Measurements from ENCODE around the gene OLFML1.

The OLFML1 gene

DNA sequence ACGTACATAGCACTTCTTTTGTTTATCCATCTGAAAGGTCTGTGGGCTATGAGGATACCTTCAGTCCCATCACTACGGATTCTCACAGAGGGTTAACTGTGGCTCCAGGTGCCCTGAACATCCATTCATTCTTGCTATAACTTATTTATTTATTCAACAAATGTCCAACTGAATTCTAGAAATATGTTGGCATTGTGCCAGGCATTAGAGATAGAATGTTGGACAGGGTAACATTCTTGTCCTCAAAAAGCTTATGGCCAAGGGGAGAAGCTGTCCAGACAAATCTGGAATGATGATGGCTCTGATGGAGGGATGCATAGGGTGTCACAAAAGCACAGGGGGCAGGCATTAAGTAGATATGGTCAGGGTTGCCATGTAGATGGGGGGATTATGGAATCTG is 8.4 kb downstream of the OLFML1 start:
- H3K27me3 Mint-ChIP-seq: no peaks in the 10 kb centered on the region
- no peak overlapping the region for H3K4me3 Mint-ChIP-seq
- H3K27ac Mint-ChIP-seq: no peak overlapping the region
- H3K9me3 Mint-ChIP-seq: no peaks in the 10 kb centered on the region
- no peaks in the 10 kb centered on the region for H3K36me3 Mint-ChIP-seq
- peaks cover 5% of the 10 kb centered on the region for H3K4me1 Mint-ChIP-seq

DNA sequence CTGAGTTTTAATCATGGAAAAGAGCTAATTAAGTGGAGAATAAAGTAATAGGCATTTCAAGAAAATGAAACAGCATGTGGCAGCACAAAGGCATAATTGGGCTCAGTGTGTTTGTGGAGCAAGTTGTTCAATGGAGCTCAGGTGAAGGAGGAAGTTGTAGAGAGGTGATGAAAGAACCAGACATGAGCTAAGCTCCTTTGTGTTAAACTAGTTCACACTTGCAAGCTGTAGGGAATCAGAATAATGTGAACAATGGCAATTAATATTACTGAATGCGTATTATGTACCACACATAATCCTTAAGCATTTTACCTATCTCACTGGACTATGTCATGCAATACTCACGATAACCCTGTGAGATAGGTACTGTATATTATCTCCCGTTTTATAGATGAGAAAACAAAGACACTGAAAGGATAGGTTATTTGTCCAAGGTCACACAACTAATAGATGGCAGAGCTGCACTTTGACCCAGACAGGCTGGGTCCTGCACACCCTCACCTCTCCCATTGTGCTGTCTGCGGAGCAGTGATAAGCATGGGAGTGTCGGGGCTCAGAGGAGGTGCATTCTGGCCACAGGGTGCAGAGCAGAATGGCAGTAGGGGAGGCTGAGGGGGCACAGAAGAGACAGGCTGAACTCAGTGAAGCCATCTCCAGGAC is 8.9 kb downstream of the OLFML1 start:
- Mint-ChIP-seq H3K4me1 (peaks cover 5% of the 10 kb centered on the region), H3K9me3 (no peaks in the 10 kb centered on the region), H3K36me3 (no peaks in the 10 kb centered on the region), H3K27ac (no peak overlapping the region), H3K4me3 (no peak overlapping the region), H3K27me3 (no peaks in the 10 kb centered on the region)

GRCh38 chr11:7495882-7496551 is 10.7 kb downstream of the OLFML1 start:
- no peaks in the 10 kb centered on the region for H3K27me3 Mint-ChIP-seq
- H3K4me1 Mint-ChIP-seq: peaks cover 5% of the 10 kb centered on the region
- peak overlapping the region; percentile 2 for H3K27ac Mint-ChIP-seq
- H3K4me3 Mint-ChIP-seq: no peak overlapping the region
- H3K36me3 Mint-ChIP-seq: no peaks in the 10 kb centered on the region
- H3K9me3 Mint-ChIP-seq: no peaks in the 10 kb centered on the region

DNA sequence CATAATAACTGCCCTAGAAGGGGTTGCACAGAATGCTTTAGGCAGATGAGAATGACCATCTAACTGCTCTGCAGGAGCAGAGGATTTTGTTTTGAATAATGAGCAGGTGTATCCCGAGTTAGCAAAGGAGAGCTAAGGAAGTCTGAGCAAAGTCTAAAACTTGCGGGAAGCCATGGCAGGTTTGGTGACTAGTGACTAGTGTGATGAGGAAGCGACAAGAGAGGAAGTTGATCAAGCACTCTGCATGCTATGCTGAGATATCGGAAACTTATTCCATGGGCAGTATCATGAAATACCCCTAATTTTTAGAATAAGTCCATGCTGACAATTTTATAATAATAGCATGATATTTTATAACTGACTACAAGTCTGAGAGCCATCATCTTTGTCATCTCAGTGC is 12.9 kb downstream of the OLFML1 start:
- Mint-ChIP-seq H3K4me1 (peaks cover 5% of the 10 kb centered on the region), H3K9me3 (no peaks in the 10 kb centered on the region), H3K27me3 (no peaks in the 10 kb centered on the region), H3K4me3 (no peak overlapping the region), H3K27ac (no peak overlapping the region), H3K36me3 (no peaks in the 10 kb centered on the region)

DNA sequence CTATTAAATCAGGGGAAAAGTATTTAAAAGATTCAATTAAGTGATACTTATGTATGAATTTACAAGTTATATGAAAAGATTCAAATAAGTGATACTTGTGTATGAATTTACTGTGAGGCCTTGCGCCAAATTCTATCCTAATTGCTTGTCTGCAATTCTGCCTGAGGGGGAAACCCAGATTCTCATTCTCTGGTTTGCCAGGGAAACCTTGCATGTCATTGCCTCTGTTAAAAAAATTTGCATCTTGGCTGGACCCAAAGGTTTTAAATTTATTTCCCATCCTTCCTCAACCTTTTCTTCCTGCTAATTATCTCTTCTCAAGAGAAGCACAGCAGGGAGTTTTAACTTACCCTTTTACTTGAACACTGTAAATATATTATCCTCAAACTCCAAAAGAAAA is 13.8 kb downstream of the OLFML1 start:
- peaks cover 5% of the 10 kb centered on the region for H3K4me1 Mint-ChIP-seq
- no peaks in the 10 kb centered on the region for H3K27me3 Mint-ChIP-seq
- no peak overlapping the region for H3K27ac Mint-ChIP-seq
- no peaks in the 10 kb centered on the region for H3K36me3 Mint-ChIP-seq
- H3K9me3 Mint-ChIP-seq: no peaks in the 10 kb centered on the region
- H3K4me3 Mint-ChIP-seq: no peak overlapping the region

DNA sequence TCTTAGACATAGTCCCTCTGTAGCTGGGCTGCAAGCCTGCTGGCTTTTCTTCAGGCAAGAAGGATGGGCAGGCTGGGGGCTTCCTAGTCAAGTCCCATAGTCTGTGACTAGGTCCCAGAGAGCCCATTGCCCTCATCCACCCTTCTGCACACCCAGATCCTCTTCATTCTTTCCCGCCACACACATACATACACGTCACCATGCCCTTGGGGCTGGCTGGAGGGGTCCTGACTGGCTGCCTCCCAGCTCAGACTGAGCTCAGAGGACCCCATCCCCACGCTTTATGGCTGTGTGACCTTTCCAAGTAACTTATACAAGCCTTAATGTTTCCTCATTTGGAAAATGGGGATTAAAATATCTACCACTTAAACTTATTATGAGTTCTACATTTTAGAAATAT is 14.9 kb downstream of the OLFML1 start:
- no peaks in the 10 kb centered on the region for H3K9me3 Mint-ChIP-seq
- H3K4me3 Mint-ChIP-seq: no peak overlapping the region
- H3K27ac Mint-ChIP-seq: no peak overlapping the region
- H3K27me3 Mint-ChIP-seq: no peaks in the 10 kb centered on the region
- H3K36me3 Mint-ChIP-seq: no peaks in the 10 kb centered on the region
- peaks cover 5% of the 10 kb centered on the region for H3K4me1 Mint-ChIP-seq

GRCh38 chr11:7501251-7501650 is 15.9 kb downstream of the OLFML1 start:
- no peak overlapping the region for H3K27ac Mint-ChIP-seq
- H3K9me3 Mint-ChIP-seq: no peaks in the 10 kb centered on the region
- peaks cover 3% of the 10 kb centered on the region for H3K4me1 Mint-ChIP-seq
- no peaks in the 10 kb centered on the region for H3K27me3 Mint-ChIP-seq
- H3K36me3 Mint-ChIP-seq: no peaks in the 10 kb centered on the region
- H3K4me3 Mint-ChIP-seq: no peak overlapping the region

GRCh38 chr11:7501894-7502293 is 16.6 kb downstream of the OLFML1 start:
- Mint-ChIP-seq H3K4me3 (no peak overlapping the region), H3K27me3 (no peaks in the 10 kb centered on the region)

GRCh38 chr11:7506243-7506642 is 20.9 kb downstream of the OLFML1 start:
- no peaks in the 10 kb centered on the region for H3K27me3 Mint-ChIP-seq
- no peak overlapping the region for H3K27ac Mint-ChIP-seq
- peaks cover 2% of the 10 kb centered on the region for H3K4me1 Mint-ChIP-seq
- H3K4me3 Mint-ChIP-seq: no peak overlapping the region
- H3K36me3 Mint-ChIP-seq: no peaks in the 10 kb centered on the region
- H3K9me3 Mint-ChIP-seq: no peaks in the 10 kb centered on the region

More at GRCh38 chr11:7501894-7502293, 16.6 kb downstream of the OLFML1 start:
- H3K36me3 Mint-ChIP-seq: no peaks in the 10 kb centered on the region
- no peaks in the 10 kb centered on the region for H3K9me3 Mint-ChIP-seq
- H3K4me1 Mint-ChIP-seq: no peaks in the 10 kb centered on the region
- H3K27ac Mint-ChIP-seq: no peak overlapping the region

- Mint-ChIP-seq H3K4me1 (peaks cover 20% of the 10 kb centered on the region), H3K9me3 (no peaks in the 10 kb centered on the region), H3K27ac (no peak overlapping the region), H3K27me3 (no peaks in the 10 kb centered on the region), H3K36me3 (no peaks in the 10 kb centered on the region), H3K4me3 (no peak overlapping the region)
These were observed 22.8 kb downstream of the OLFML1 start for GRCh38 chr11:7508087-7508486.

DNA sequence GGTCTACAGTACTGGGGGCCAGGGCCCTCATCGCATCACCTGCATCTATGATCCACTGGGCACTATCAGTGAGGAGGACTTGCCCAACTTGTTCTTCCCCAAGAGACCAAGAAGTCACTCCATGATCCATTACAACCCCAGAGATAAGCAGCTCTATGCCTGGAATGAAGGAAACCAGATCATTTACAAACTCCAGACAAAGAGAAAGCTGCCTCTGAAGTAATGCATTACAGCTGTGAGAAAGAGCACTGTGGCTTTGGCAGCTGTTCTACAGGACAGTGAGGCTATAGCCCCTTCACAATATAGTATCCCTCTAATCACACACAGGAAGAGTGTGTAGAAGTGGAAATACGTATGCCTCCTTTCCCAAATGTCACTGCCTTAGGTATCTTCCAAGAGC is 24.7 kb downstream of the OLFML1 start:
- no peak overlapping the region for H3K27ac Mint-ChIP-seq
- peaks cover 28% of the 10 kb centered on the region for H3K4me1 Mint-ChIP-seq
- no peak overlapping the region for H3K4me3 Mint-ChIP-seq
- H3K36me3 Mint-ChIP-seq: no peaks in the 10 kb centered on the region
- no peaks in the 10 kb centered on the region for H3K9me3 Mint-ChIP-seq
- H3K27me3 Mint-ChIP-seq: no peaks in the 10 kb centered on the region

DNA sequence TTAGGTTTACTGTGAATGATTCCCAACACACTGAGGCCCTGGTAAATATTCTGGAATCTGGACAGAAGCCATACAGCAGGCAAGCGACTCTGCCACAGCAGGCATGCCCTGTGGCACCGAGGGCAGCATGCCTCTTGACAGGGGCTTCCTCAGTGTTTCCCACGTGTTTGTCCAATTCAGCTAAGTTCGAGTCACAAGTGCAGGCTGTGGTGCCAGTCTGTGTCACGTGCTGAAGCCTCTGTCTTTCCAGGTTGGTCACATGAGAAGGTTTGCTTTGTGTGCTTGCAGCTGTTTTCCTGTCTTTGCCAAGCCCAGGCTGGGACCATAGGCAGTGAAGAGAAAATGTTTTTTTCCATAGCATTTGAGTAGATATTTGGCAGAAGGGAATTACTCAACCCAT is 26.1 kb downstream of the OLFML1 start:
- Mint-ChIP-seq H3K9me3 (no peaks in the 10 kb centered on the region), H3K4me3 (no peak overlapping the region), H3K4me1 (peaks cover 42% of the 10 kb centered on the region), H3K27me3 (no peaks in the 10 kb centered on the region), H3K27ac (no peak overlapping the region), H3K36me3 (no peaks in the 10 kb centered on the region)

DNA sequence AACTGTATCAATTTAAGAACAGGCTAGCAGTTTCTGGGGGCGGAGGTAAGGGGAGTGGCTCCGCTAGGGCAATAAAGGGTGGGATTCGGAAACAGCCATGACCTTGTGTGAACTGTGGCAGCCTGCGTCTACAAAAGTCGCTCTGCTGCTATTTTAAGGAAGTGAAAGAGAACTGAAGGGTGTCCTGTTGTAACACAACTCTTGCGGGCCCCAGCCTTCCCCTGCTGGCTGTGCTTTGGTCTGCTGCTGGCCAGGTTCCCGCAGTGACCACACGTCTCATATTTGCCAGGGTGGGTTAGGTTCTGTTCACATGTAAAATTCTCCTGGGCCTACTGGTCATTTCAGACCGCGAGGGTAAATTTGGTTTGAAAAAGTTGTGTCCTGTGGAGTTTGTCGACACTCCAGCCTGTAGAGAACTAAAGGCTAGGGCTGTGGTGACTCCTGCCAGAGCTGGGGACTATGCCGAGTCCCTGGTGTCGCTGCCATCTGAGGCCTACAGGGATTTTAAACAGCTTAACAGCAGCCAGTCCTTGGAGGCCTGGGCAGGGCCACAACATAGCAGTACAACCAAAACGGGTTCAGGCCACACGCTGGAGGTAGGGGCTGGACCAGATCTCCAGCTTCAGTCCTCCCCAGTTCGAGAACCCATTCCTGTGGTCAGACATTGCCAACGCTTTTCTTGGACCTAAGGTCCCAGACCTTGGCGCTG is 27.4 kb downstream of the OLFML1 start:
- Mint-ChIP-seq H3K4me1 (peaks cover 52% of the 10 kb centered on the region), H3K4me3 (peak overlapping the region; percentile 93), H3K27me3 (no peaks in the 10 kb centered on the region), H3K27ac (peak overlapping the region; percentile 94), H3K36me3 (no peaks in the 10 kb centered on the region), H3K9me3 (no peaks in the 10 kb centered on the region)

GRCh38 chr11:7513234-7514098 is 28.2 kb downstream of the OLFML1 start, which contains the start of gene PPFIBP2:
PPFIBP2 (plus strand) TSS chr11:7513999; CDS start chr11:7549476, 35,477 bp downstream.
- no peaks in the 10 kb centered on the region for H3K36me3 Mint-ChIP-seq
- no peaks in the 10 kb centered on the region for H3K27me3 Mint-ChIP-seq
- no peaks in the 10 kb centered on the region for H3K9me3 Mint-ChIP-seq
- H3K4me3 Mint-ChIP-seq: peak within 1 kb of the TSS; percentile 93
- peak within 1 kb of the TSS; percentile 94 for H3K27ac Mint-ChIP-seq
- H3K4me1 Mint-ChIP-seq: peaks cover 57% of the 10 kb centered on the region

GRCh38 chr11:7514099-7514591 is 28.8 kb downstream of the OLFML1 start:
- no peaks in the 10 kb centered on the region for H3K27me3 Mint-ChIP-seq
- peaks cover 64% of the 10 kb centered on the region for H3K4me1 Mint-ChIP-seq
- H3K36me3 Mint-ChIP-seq: no peaks in the 10 kb centered on the region
- no peak overlapping the region for H3K27ac Mint-ChIP-seq
- H3K4me3 Mint-ChIP-seq: peak overlapping the region; percentile 93
- H3K9me3 Mint-ChIP-seq: no peaks in the 10 kb centered on the region
